Loucy (cell line): Measurements from ENCODE around the gene PIWIL1.

Experiments
- H2AFZ ChIP-seq: fragments of 200-600 bp; sonication (generic); 2 replicates; pipeline ENCODE4 v1.6.0; 2016; ENCODE audit warnings: antibody characterized with exemption, mild to moderate bottlenecking, low read length, moderate library complexity
- H3F3A ChIP-seq: fragments of 200-600 bp; 2 replicates; pipeline ENCODE4 v1.6.0; 2016; ENCODE audit warnings: antibody characterized with exemption, low read depth, mild to moderate bottlenecking
- H3K27me3 ChIP-seq: fragments of 200-600 bp; sonication (generic); 2 replicates; pipeline ENCODE4 v1.6.1; 2014; ENCODE audit warnings: low read length, mild to moderate bottlenecking; ENCODE audit not compliant: insufficient read depth, poor library complexity, severe bottlenecking
- H3K36me3 ChIP-seq: fragments of 200-600 bp; sonication (generic); 2 replicates; pipeline ENCODE4 v1.6.1; 2016; ENCODE audit warnings: low read length; ENCODE audit not compliant: insufficient read depth
- H3K4me1 ChIP-seq: fragments of 200-600 bp; sonication (generic); 2 replicates; pipeline ENCODE4 v1.5.1; 2014; ENCODE audit warnings: low read length, mild to moderate bottlenecking; ENCODE audit not compliant: insufficient read depth, poor library complexity, severe bottlenecking
- H3K4me2 ChIP-seq: fragments of 200-600 bp; sonication (generic); 2 replicates; pipeline ENCODE4 v1.6.0; 2014; ENCODE audit warnings: antibody characterized with exemption, low read length, low read depth, mild to moderate bottlenecking; ENCODE audit not compliant: poor library complexity, severe bottlenecking
- H3K4me3 ChIP-seq: fragments of 200-600 bp; sonication (generic); 2 replicates; pipeline ENCODE4 v1.5.1; 2014; ENCODE audit warnings: low read length, mild to moderate bottlenecking, mixed read lengths; ENCODE audit not compliant: poor library complexity, severe bottlenecking
- H3K79me2 ChIP-seq: fragments of 200-600 bp; sonication (generic); 2 replicates; pipeline ENCODE4 v1.6.1; 2014; ENCODE audit warnings: low read length; ENCODE audit not compliant: insufficient read depth
- H3K9ac ChIP-seq: fragments of 200-600 bp; sonication (generic); 2 replicates; pipeline ENCODE4 v1.6.0; 2014; ENCODE audit warnings: mild to moderate bottlenecking, low read depth, low read length, moderate library complexity; ENCODE audit not compliant: poor library complexity, severe bottlenecking
- H3K9me2 ChIP-seq: fragments of 200-600 bp; sonication (generic); replicated peaks from 2 replicates; pipeline ENCODE4 v1.6.1; 2016; ENCODE audit warnings: low read depth, low read length, mixed read lengths
- H3K9me3 ChIP-seq: fragments of 200-600 bp; sonication (generic); 2 replicates; pipeline ENCODE4 v1.6.1; 2014; ENCODE audit warnings: mild to moderate bottlenecking, antibody characterized with exemption, low read length, low read depth; ENCODE audit not compliant: insufficient read depth
- H4K20me1 ChIP-seq: fragments of 200-600 bp; sonication (generic); 2 replicates; pipeline ENCODE4 v1.6.0; 2014; ENCODE audit warnings: antibody characterized with exemption, low read length, mild to moderate bottlenecking; ENCODE audit not compliant: insufficient read depth, poor library complexity, severe bottlenecking
- CTCF ChIP-seq: fragments of 200-600 bp; sonication (generic); conservative IDR thresholded peaks from 2 replicates; pipeline ENCODE4 v1.5.1; 2014; ENCODE audit warnings: mild to moderate bottlenecking, antibody characterized with exemption, low read length
- EZH2phosphoT487 ChIP-seq: fragments of 200-600 bp; IDR thresholded peaks from 2 replicates; pipeline ENCODE4 v1.6.1; 2018; ENCODE audit warnings: antibody characterized with exemption, mild to moderate bottlenecking, moderate library complexity, borderline replicate concordance

PIWIL1 gene

GRCh38 chr12:130375296-130376287 is 37.9 kb downstream of the PIWIL1 start:
- no peaks in the 10 kb centered on the region for H4K20me1 ChIP-seq
- no peaks in the 10 kb centered on the region for H3K36me3 ChIP-seq
- no peaks in the 10 kb centered on the region for H3F3A ChIP-seq
- TF ChIP-seq EZH2phosphoT487 (no peak), CTCF (no peak)
- no peaks in the 10 kb centered on the region for H3K4me1 ChIP-seq
- no peak overlapping the region for H3K4me2 ChIP-seq
- H3K27me3 ChIP-seq = no peaks in the 10 kb centered on the region
- H3K79me2 ChIP-seq = no peaks in the 10 kb centered on the region
- H3K9ac ChIP-seq = no peak overlapping the region
- H2AFZ ChIP-seq = no peak overlapping the region
- no peaks in the 10 kb centered on the region for H3K9me2 ChIP-seq
- no peak overlapping the region for H3K4me3 ChIP-seq
- H3K9me3 ChIP-seq = no peaks in the 10 kb centered on the region

- H3K9me3 ChIP-seq = 0 out of 2 replicates have a peak, but pooled peaks cover 3% of the 10 kb centered on the region
- TF ChIP-seq CTCF (no peak), EZH2phosphoT487 (no peak)
Observed at GRCh38 chr12:130382818-130383217, 45.1 kb downstream of the PIWIL1 start.

GRCh38 chr12:130384234-130384633 is 46.5 kb downstream of the PIWIL1 start:
- H3K9me3 ChIP-seq = peaks cover 3% of the 10 kb centered on the region; the same call in 1 of the 2 replicates
- no peaks in the 10 kb centered on the region for H3K36me3 ChIP-seq
- H4K20me1 ChIP-seq = no peaks in the 10 kb centered on the region
- no peak overlapping the region for H3K4me3 ChIP-seq
- no peak overlapping the region for H3K9ac ChIP-seq
- no peak overlapping the region for H3K4me2 ChIP-seq
- no peak overlapping the region for H2AFZ ChIP-seq
- no peaks in the 10 kb centered on the region; the same call in 1 of the 2 replicates for H3F3A ChIP-seq
- no peaks in the 10 kb centered on the region for H3K9me2 ChIP-seq
- H3K27me3 ChIP-seq = no peaks in the 10 kb centered on the region
- H3K79me2 ChIP-seq = no peaks in the 10 kb centered on the region
- no peaks in the 10 kb centered on the region for H3K4me1 ChIP-seq
- TF ChIP-seq EZH2phosphoT487 (no peak), CTCF (no peak)

More at GRCh38 chr12:130382818-130383217, 45.1 kb downstream of the PIWIL1 start:
- Histone ChIP-seq H3K4me1 (no peaks in the 10 kb centered on the region), H2AFZ (no peak overlapping the region), H3F3A (no peaks in the 10 kb centered on the region; the same call in 1 of the 2 replicates), H3K9ac (no peak overlapping the region), H3K36me3 (no peaks in the 10 kb centered on the region), H3K9me2 (no peaks in the 10 kb centered on the region), H3K27me3 (no peaks in the 10 kb centered on the region), H3K4me2 (no peak overlapping the region), H3K79me2 (no peaks in the 10 kb centered on the region), H4K20me1 (no peaks in the 10 kb centered on the region), H3K4me3 (no peak overlapping the region)
